GM19452 (cell line): ENCODE data around the gene PTK7.

ENCODE experiments used
- ATAC-seq: cut with Tn5 transposase; IDR thresholded peaks from one replicate; pipeline ENCODE4 v1.9.1; 2021; ENCODE audit not compliant: unreplicated experiment

Gene PTK7

GRCh38 chr6:43203718-43204095, 127.6 kb downstream of the PTK7 start:
- ATAC-seq: no peak

- no peak for ATAC-seq
These were observed 128.4 kb downstream of the PTK7 start for GRCh38 chr6:43204271-43205105.

GRCh38 chr6:43205849-43206248, 129.7 kb downstream of the PTK7 start:
- no peak for ATAC-seq

GRCh38 chr6:43207286-43207685, 131.2 kb downstream of the PTK7 start:
- no peak for ATAC-seq
